GM12872 (cell line): ENCODE results near the gene DNAH17.

ENCODE experiments used
- TF ChIP-seq, protein P1 (sequence below): IDR thresholded peaks from 3 replicates; pipeline ENCODE4 v1.5.1; 2011; ENCODE audit warnings: low read depth, mild to moderate bottlenecking, low read length, moderate library complexity; ENCODE audit not compliant: insufficient read depth

The DNAH17 gene

DNA sequence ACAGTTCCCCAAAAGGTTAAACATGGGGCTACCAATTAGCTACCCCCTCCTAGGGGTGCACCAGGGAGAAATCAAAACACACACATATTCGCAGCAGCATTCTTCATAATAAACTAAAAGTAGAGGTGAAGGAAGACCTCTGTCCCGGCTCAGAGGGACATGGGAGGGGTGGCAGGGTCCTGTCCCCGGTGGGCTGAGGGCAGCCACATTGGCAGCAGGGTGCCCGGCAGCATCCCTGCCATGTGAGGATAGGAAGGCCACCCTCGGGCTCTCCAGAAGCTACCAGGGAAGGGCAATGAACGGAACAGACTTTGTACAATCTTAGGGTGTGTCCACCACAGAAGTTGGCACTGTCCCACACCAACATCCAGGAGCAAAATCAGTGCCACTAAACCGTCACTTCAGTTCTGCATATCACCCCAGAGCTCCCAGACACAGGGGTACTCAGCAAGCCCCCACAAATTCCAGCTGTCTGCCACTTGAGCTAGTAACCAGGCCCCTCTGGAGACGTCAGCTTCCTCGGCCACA lies 3.1 kb upstream of the DNAH17 start:
- TF ChIP-seq, protein P1, sequence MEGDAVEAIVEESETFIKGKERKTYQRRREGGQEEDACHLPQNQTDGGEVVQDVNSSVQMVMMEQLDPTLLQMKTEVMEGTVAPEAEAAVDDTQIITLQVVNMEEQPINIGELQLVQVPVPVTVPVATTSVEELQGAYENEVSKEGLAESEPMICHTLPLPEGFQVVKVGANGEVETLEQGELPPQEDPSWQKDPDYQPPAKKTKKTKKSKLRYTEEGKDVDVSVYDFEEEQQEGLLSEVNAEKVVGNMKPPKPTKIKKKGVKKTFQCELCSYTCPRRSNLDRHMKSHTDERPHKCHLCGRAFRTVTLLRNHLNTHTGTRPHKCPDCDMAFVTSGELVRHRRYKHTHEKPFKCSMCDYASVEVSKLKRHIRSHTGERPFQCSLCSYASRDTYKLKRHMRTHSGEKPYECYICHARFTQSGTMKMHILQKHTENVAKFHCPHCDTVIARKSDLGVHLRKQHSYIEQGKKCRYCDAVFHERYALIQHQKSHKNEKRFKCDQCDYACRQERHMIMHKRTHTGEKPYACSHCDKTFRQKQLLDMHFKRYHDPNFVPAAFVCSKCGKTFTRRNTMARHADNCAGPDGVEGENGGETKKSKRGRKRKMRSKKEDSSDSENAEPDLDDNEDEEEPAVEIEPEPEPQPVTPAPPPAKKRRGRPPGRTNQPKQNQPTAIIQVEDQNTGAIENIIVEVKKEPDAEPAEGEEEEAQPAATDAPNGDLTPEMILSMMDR: no peak

DNA sequence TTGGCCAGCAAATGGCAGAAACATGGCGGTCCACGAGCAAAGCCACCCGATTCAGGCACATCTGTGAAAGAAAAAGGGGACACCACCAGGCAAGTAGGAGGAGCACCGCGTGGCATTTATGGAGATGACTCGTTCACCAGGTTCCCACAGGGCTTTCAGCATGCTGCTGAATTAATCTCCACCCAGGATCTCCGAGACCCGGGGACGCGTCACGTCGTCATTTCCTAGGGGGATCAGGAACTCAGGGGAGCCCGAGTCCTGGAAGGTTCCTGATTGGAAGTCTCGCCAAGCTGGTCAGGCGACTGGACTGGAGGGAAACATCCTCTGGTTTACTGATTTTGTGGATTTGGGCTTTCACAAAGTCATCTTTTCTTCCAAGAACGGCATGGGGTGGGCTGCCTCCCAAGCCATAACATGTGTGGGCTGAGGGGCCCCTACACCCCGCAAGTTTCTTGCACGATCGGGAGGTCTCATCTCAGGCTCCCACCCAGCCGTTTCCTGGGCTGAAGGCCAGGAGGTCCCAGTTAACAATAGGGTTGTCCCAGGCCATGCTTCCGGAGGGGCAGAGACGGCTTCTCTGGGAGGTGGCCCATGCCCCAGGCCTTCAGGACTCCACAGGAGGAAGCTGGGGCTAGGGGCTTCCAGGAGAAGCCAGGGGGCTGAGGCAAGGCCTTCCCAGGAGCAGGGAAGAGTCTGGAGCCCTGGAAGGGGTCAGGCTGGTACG lies 645 bp downstream of the DNAH17 start:
- TF ChIP-seq, protein P1: no peak

- TF ChIP-seq, protein P1: no peak
These were observed 1.3 kb downstream of the DNAH17 start for GRCh38 chr17:78575899-78576298.

- TF ChIP-seq, protein P1: no peak
These were observed 1.9 kb downstream of the DNAH17 start for GRCh38 chr17:78575340-78575739.

DNA sequence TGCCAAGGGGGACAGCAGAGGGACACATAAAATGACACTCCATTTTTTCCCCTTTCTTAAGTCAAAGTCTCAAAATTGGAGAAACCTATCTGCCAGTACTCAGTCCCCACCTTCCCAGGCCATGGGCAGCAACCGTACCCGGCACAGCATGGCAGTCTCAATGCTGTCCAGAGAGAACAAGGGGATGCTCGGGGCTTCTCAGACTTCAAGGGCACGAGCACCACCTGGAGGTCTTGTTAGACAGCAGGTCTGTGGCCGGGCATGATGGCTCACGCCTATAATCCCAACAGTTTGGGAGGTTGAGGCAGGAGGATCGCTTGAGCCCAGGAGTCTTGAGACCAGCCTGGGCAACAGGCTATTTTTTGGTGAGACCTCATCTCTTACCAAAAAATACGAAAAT lies 3.2 kb downstream of the DNAH17 start:
- TF ChIP-seq, protein P1: no peak

GRCh38 chr17:78572239-78573205 lies 4.7 kb downstream of the DNAH17 start:
- TF ChIP-seq, protein P1: no peak

DNA sequence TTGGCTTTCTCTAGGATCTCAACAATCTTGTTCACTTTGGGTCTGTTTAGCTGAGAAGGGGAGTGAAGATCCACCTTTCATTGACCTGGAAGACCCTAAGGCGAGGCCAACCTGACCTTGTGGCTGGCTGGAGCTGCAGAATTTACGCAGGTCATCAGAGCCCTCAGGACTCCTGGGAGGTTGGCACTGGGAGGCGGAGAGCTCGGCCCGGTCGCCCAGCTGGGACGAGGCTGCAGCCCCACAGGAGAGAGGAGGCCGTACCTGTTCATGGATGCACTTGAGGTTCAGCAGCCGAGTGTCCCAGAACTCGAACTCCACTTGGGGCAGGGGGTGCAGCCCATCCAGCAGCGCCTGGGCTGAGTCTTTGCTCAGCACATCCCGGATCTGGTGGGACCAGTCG lies 5.9 kb downstream of the DNAH17 start:
- TF ChIP-seq, protein P1: no peak
